ENCODE results near the gene SMCHD1. TPM values are rescaled to one million over a fixed set of nuclear protein-coding genes. Genes with fewer than 3 reads are reported as not detected.
"Not testable (repeated sequence)": the region's sequence is repeated elsewhere in the genome, so short reads cannot be mapped to it uniquely, and the experiment has no call there.

The SMCHD1 gene
- total RNA-seq, 4 donors from 2014 or later, result 59.8 to 96.5 (median 73.6) TPM

DNA sequence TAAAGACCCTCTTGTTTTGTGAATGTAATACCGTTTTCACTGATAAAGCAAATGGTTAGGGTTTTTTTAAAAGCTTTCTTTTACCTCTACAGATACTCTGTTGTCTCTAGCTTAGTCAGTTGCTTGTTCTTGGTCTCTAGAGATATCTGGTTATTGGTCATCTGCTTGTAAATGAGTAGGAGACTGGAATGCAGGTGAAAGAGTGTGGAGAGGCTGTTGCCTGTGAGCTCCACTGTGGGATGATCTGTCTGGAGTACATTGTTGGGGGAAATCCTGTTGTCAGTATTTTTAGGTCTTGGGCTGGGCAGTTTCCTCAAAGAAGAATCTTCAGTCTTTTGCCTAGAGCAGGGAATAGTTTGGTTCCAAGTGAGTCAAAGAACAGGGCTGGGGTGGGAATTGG, 67.7 kb downstream of the SMCHD1 start:
- no peak overlapping the region for H3K27ac ChIP-seq
- DNase-seq (ENCODE audit: low spot score in 2 of 2), result no peak
- no peak overlapping the region for H3K4me3 ChIP-seq
- H3K36me3 ChIP-seq, result peaks cover 0 to 69% (median 15%) of the 10 kb centered on the region in 3 donors
- H3K27me3 ChIP-seq, result no peaks in the 10 kb centered on the region
- H3K9me3 ChIP-seq, result no peaks in the 10 kb centered on the region
- no peaks in the 10 kb centered on the region for H3K4me1 ChIP-seq
- TF ChIP-seq, protein P1, sequence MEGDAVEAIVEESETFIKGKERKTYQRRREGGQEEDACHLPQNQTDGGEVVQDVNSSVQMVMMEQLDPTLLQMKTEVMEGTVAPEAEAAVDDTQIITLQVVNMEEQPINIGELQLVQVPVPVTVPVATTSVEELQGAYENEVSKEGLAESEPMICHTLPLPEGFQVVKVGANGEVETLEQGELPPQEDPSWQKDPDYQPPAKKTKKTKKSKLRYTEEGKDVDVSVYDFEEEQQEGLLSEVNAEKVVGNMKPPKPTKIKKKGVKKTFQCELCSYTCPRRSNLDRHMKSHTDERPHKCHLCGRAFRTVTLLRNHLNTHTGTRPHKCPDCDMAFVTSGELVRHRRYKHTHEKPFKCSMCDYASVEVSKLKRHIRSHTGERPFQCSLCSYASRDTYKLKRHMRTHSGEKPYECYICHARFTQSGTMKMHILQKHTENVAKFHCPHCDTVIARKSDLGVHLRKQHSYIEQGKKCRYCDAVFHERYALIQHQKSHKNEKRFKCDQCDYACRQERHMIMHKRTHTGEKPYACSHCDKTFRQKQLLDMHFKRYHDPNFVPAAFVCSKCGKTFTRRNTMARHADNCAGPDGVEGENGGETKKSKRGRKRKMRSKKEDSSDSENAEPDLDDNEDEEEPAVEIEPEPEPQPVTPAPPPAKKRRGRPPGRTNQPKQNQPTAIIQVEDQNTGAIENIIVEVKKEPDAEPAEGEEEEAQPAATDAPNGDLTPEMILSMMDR (IDR thresholded peaks at IDR 0.05), result no peak
- TF ChIP-seq POLR2A (IDR thresholded peaks at IDR 0.05), result no peak
- TF ChIP-seq EP300 (IDR thresholded peaks at IDR 0.05), result no peak
- 75 to 81% methylated on average over 1 of the region's 1 CpG for WGBS, 2 donors

DNA sequence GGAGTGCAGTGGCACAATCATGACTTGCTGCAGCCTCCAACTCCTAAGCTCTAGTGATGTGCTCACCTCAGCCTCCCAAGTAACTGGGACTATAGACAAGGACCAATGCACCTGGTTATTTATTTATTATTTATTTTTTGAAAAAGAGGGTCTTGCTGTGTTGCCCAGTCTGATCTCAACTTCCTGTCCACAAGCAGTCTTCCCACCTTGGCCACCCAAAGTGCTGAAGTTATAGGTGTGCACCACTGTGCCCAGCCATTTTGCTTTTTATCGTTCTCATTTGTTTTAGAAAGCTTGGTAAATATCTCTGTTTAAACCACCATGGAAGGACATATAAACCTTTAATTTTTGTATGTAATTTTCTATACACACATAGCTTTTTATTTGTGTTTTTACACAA, 74.2 kb downstream of the SMCHD1 start:
- no peak for DNase-seq (ENCODE audit: low spot score in 2 of 2)
- no peaks in the 10 kb centered on the region for H3K27me3 ChIP-seq
- no peaks in the 10 kb centered on the region for H3K4me1 ChIP-seq
- H3K36me3 ChIP-seq, result peaks cover 0 to 81% (median 16%) of the 10 kb centered on the region in 3 donors
- WGBS, 2 donors, result 93 to 100% methylated on average over 1 of the region's 1 CpG
- H3K9me3 ChIP-seq, result no peaks in the 10 kb centered on the region
- no peak overlapping the region for H3K4me3 ChIP-seq
- TF ChIP-seq EP300 (IDR thresholded peaks at IDR 0.05) (no peak), POLR2A (IDR thresholded peaks at IDR 0.05) (no peak)
- H3K27ac ChIP-seq, result no peak overlapping the region

DNA sequence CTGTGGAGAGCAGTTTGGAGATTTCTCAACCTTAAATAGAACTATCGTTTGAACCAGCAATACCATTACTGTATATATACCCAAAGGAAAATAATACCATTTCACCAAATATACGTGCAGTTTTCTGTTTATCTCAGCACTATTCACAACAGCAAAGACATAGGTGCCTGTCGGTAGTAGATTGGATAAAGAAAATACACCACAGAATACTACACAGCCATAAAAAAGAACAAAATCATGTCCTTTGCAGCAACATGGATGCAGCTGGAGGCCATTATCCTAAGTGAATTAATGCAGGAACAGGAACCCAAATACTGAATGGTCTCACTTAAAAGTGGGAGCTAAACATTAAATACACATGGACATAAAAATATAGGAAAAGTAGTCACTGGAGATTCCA, 81.3 kb downstream of the SMCHD1 start:
- 83 to 96% methylated on average over 3 of the region's 3 CpGs for WGBS, 2 donors
- no peak for DNase-seq (ENCODE audit: low spot score in 2 of 2)
- Histone ChIP-seq H3K27me3 (no peaks in the 10 kb centered on the region), H3K27ac (no peak overlapping the region), H3K4me1 (no peaks in the 10 kb centered on the region), H3K4me3 (no peak overlapping the region), H3K36me3 (peaks cover 3 to 90% (median 22%) of the 10 kb centered on the region in 3 donors), H3K9me3 (no peaks in the 10 kb centered on the region)
- no peak for TF ChIP-seq EP300 (IDR thresholded peaks at IDR 0.05)
- TF ChIP-seq, protein P1 (IDR thresholded peaks at IDR 0.05), result no peak
- no peak for TF ChIP-seq POLR2A (IDR thresholded peaks at IDR 0.05)

DNA sequence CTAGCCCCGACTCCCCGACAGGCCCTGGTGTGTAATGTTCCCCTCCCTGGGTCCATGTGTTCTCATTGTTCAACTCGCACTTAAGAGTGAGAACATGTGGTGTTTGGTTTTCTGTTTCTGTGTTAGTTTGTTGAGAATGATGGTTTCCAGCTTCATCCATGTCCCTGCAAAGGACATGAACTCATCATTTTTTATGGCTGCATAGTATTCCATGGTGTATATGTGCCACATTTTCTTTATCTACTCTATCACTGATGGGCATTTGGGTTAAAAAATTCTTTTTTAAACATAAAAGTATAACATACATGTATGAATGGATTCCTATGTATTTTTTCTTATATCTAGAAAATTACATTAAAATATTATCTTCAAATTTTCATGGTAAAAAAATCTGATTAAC, 84.6 kb downstream of the SMCHD1 start:
- WGBS, 2 donors, result 98 to 100% methylated on average over 3 of the region's 3 CpGs
- not testable (repeated sequence) for H3K4me3 ChIP-seq; H3K27me3 ChIP-seq; DNase-seq (ENCODE audit: low spot score in 2 of 2); H3K27ac ChIP-seq; H3K9me3 ChIP-seq; H3K4me1 ChIP-seq
- peaks cover 3 to 86% (median 10%) of the 10 kb centered on the region in 3 donors for H3K36me3 ChIP-seq

DNA sequence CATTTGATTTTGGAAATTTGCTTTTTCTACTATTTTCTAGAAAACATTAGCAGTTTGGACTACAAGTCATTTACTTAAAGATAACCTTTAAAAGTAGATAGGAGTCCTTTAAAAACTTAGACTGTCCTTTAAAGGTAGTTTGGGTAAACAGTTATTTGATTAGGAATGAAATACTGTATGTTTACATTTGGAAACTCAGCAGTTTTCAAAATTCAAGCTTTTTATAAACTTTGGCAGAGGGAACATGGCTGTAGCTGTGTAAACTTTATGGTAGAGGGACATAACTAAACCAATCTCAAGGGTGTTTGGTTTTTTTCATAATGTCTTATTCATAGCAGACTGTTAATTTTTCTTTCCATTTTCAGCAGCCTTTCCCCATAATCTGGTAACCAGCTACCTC, 90.7 kb downstream of the SMCHD1 start:
- H3K4me1 ChIP-seq, result no peaks in the 10 kb centered on the region
- H3K27me3 ChIP-seq, result no peaks in the 10 kb centered on the region
- no peak overlapping the region for H3K27ac ChIP-seq
- H3K4me3 ChIP-seq, result no peak overlapping the region
- TF ChIP-seq POLR2A (IDR thresholded peaks at IDR 0.05), result no peak
- no peak for DNase-seq (ENCODE audit: low spot score in 2 of 2)
- H3K9me3 ChIP-seq, result no peaks in the 10 kb centered on the region
- H3K36me3 ChIP-seq, result peaks cover 0 to 82% (median 4%) of the 10 kb centered on the region in 3 donors

DNA sequence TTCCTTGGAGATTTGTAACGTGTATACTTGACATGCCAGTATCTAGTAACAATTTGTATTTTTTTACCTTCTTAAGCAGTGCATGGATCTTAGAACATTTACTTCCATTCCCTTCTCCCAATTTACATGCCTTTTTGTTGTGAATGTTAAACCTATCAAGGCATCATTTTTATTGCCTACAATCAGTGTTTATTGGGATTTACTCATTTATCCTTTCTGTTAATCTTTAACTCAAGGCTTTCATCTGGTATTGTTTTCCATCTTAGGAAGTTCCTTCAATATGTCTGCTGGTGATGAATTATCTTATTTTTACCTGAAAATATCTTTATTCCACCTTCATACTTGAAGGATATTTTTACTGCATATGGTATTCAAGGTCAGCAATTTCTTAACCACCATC, 102.8 kb downstream of the SMCHD1 start:
- H3K4me3 ChIP-seq, result no peak overlapping the region
- TF ChIP-seq, protein P1 (IDR thresholded peaks at IDR 0.05), result no peak
- TF ChIP-seq POLR2A (IDR thresholded peaks at IDR 0.05) (no peak), EP300 (IDR thresholded peaks at IDR 0.05) (no peak)
- 58 to 59% methylated on average over 1 of the region's 1 CpG for WGBS, 2 donors
- no peak for DNase-seq (ENCODE audit: low spot score in 2 of 2)
- no peaks in the 10 kb centered on the region for H3K27me3 ChIP-seq
- no peaks in the 10 kb centered on the region for H3K9me3 ChIP-seq
- peaks cover 0 to 53% (median 4%) of the 10 kb centered on the region in 3 donors for H3K36me3 ChIP-seq
- H3K27ac ChIP-seq, result no peak overlapping the region
- H3K4me1 ChIP-seq, result no peaks in the 10 kb centered on the region

DNA sequence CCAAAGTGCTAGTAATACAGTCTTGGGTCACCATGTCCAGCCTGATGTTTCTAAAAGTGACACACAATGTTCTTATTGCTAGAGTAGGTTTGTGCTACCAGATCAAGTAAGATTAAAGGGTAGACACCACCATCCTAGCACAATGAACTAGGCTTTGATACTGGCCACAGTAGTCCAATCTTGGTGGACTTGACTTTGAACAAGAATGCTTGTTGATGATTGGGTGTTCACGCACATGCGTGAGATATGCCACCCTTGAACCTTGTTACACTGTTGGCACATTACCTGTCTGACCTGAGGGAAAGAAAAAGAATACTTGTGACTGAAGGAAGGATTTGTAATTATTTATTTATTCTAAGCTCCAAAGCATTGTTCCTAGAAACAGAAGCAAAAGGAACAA, 119.1 kb downstream of the SMCHD1 start:
- no peak overlapping the region for H3K27ac ChIP-seq
- TF ChIP-seq POLR2A (IDR thresholded peaks at IDR 0.05), result no peak
- TF ChIP-seq, protein P1 (IDR thresholded peaks at IDR 0.05), result no peak
- TF ChIP-seq EP300 (IDR thresholded peaks at IDR 0.05), result no peak
- no peak for DNase-seq (ENCODE audit: low spot score in 2 of 2)
- H3K27me3 ChIP-seq, result no peaks in the 10 kb centered on the region
- H3K4me1 ChIP-seq, result no peaks in the 10 kb centered on the region
- 98% methylated on average over 2 of the region's 2 CpGs for WGBS, 2 donors
- H3K9me3 ChIP-seq, result no peaks in the 10 kb centered on the region
- H3K4me3 ChIP-seq, result no peak overlapping the region
- H3K36me3 ChIP-seq, result peaks cover 7 to 95% (median 15%) of the 10 kb centered on the region in 3 donors

All from tibial nerve (tissue), 4 donors.